NCI-H1092 treated with DMSO at 0.1 percent for 48 hours (cell line): ENCODE measurements around the gene PCGF6.
A peak's percentile ranks its signal among the peaks of the same experiment; 100 is the strongest.
"Not testable (repeated sequence)": the region's sequence is repeated elsewhere in the genome, so short reads cannot be mapped to it uniquely, and the experiment has no call there.

Source experiments
- DNase-seq: peaks from one replicate; lab custom pipeline; 2025; lab: John Stamatoyannopoulos, UW

Gene PCGF6

DNA sequence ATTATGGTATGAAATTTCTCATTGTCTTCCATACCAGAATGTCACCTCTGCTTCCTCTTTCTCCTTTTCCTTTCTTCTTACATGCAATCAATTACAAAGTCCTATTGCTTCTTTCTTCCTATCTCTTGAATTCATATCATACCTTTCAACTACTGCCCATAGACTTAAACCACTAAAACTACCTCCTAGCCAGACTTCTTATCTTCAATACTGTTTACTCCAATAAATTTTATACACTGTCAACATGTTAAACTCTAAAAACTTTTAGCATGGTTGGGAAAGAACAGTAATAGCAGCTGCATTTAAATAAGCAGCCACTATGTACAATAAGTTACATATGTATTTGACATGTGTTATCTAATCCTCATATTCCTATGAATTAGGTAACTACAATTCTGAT, 34.9 kb downstream of the PCGF6 start:
- no peak for DNase-seq

DNA sequence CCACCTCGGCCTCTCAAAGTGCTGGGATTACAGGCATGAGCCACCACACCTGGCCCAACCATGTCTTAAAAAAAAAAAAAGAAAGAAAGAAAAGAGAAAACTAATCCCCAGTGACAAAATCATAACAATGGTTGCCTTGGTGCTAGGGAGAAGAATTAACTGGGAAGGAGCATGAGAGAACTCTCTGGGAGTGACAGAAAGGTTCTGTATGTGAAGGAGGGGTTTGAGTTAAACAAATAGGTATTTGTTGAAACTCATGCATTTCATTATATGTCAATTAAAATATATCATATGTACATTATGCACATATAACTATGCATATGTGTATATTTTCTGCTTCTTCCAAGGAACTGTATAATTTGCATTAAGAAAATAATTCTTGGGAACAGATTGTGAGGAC, 40.7 kb downstream of the PCGF6 start:
- no peak for DNase-seq

DNA sequence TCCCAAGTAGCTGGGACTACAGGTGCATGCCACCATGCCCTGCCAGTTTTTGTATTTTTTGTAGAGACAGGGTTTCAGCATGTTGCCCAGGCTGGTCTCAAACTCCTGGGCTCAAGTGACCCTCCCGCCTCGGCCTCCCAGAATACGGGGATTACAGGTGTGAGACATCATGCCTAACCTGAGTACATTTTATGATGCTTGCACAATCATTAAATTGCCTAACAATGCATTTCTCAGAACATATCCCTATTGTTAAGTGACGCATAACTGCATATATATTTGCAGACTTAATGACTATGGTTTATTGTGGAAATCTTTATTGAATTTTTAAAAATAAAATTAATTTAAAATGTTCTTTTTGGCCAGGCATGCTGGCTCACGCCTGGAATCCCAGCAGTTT, 43.3 kb downstream of the PCGF6 start:
- no peak for DNase-seq

DNA sequence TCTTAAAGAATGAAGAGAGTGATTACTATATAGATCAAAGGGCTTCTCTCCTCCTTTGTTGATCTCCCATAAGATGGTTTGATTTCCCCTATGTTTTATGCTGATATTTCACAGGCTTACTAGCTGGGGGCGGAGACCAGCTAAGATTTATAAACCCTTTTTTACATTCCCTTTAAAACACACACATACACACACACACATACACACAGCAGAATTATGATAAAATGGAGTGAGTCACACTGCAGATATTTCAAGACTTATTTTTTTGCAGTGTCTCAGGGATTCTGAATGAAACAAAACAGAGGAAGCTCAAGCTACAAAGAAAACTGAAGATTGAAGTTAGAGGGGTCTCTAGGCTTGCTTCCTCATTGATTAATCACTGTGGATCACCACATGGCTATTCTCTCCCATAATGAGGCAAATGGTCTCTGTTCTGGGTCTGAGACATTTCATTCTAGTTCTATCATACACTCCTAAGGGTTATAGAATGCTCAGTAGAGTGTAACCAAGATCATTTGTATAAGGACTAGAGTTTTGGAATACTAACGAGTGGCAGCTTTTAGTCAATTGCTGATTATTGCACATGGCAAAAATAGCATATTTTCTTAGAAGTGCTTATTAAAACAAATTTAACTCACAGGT, 55.4 kb downstream of the PCGF6 start:
- no peak for DNase-seq

DNA sequence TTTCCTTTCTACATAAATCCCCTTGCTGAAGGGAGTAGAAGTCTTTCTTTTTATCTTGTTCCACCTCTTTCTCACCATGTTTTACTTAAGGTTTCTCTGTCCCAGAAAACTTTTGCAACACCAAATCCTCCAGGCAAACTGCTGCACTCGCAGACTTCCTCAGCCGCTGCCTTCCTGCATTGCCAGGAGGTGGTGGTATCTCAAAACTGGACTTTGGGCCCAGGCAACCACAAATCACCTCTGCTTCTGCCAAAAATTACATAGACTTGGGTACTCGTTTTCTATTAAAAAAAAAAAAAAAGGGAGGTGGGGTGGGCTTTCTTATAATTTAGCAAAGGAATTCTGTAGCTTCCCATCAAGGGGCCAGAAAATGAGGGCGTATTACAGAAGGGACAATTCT, 59.4 kb downstream of the PCGF6 start:
- DNase-seq: no peak

DNA sequence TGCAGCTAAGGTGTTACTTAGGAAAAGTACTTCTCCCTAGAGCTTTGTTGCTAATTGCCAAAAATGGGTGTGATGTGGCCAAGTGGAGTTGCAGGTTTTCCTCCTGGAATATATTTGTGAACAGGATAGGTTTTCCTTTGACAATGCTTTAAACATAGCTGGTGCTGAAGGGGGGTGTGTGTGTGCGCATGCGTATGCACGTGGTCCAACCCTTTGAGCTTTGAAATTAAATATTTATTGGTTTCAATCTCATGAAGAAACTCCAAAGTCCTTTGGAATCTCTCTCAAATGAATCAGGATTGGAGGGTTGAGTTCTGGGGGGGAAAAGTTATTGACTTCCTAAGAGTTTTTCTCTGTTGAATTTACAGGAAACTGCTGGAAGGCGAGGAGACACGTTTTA, 62.9 kb downstream of the PCGF6 start:
- no peak for DNase-seq

DNA sequence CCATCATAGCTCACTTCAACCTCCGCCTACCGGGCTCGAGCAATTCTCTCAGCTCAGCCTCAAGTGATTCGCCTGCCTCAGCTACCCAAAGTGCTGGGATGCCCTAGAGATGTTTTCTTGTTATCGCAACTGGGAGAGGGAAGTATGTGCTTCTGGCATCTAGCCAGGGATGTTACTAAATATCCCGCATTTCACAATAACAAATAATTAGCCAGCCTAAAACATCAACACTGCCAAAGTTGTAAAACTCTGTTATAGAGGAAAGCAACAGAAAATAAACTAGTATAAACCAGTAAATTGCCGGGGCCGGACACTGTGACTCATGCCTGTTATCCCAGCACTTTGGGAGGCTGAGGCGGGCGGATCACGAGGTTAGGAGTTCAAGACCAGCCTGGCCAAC, 66.8 kb downstream of the PCGF6 start:
- no peak for DNase-seq

DNA sequence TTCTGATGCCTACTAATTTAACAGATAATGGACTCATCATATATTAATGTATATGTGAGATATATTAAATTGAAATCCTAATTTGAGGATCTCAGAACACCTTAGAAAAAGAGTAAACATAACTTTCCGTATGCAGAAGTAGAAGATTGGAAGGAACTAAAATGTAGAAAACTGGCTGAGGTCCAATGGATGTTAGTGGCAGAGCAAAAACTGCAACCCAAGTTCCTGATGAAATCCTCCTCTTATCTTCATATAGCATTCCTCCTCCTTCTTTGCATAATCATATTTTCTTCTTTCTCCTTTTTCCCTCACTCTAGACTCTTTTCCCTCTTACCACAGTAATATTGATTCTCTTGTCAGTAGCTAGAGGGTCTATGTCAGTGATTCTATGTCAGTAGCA, 68.0 kb downstream of the PCGF6 start:
- DNase-seq: no peak

DNA sequence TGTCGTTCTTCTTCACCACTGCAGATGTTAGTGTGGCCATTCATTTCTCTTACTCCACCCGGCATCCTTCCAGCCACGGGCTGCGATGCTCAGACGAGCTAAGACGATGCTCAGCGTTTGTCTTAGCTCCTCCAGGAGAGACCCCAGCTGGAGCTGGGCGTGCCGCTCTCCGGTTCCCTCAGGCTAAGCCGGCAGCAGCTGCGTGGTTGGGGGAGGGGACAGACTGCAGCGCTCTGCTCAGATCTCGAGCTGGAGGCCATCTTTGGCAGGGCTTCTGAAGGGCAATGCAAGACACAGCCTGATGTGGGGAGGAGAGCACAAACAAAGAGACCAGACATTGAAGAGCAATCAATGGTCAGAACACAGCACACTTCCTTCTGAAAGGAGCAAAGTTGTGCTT, 69.2 kb downstream of the PCGF6 start:
- DNase-seq: peak; percentile 80

DNA sequence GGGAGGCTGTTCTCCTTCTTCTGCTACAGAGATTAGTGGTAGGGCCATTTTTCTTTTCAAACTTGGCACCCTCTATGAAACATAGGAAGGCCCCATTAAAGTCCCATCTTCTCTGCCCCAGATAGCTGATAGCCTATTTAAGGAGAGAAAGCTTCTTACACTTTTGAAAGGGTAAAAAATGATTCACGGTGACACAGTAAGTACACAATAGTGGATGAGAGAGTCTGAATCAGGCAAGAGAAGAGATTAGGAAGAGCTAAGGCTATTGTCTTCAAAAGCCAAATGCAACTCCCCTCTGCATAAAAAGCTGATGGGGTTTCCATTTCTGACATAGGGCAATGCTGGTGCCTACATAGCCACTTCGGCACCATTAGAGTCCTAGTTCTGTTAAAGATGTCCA, 70.4 kb downstream of the PCGF6 start:
- DNase-seq: no peak

DNA sequence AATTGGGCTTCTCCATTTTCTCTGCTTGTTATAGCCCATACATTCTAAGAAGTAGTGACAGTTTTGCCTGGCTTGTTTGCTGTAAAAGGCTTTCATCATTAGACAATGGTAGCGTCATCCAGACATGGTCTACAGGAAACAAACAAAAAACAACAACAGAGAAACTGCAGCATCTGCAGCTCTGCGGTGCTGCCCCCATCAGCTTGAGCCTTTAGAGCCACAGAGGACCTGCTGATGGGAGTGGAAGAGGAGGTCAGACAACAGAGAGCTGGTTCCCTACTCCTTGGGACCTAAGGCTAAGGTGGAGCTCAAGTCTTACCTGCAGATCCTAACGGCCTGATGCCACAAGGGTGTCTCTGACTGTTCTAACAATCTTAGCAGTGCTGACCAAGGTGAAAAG, 70.9 kb downstream of the PCGF6 start:
- peak; percentile 6 for DNase-seq

DNA sequence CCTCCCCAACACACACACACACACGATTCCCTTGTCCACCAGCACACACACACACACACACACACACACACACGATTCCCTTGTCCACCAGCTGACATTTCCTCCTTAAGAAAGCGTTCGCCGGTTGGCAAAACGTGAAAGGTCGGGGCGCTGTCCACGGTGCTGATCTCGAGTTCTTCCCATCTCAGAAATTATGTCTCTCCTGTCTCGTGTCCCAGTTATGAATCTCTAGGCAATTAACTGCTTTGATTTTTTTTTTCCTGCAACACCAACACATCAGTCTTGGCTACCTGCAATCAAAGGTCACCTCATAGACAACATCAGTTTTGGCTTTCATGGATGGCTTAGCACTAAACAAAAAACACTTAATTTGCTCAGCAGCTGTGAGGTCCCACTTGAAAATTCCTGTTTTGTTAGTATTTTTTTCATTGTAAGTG, 72.1 kb downstream of the PCGF6 start:
- DNase-seq: no peak

DNA sequence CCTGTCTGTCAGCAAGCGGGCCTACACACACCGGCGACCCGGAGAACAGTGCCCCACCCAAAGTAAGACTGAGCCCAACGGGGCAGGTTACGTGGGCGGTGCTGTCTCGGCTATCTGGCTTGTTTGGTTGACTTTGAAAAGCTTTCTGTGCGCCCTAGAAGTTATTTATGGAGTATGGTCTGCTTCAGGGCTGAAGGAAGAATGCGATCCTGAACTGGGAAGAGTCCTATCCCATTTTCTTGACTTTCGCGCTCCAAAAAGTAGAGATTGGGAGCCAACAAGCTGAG, 72.5 kb downstream of the PCGF6 start:
- no peak for DNase-seq

DNA sequence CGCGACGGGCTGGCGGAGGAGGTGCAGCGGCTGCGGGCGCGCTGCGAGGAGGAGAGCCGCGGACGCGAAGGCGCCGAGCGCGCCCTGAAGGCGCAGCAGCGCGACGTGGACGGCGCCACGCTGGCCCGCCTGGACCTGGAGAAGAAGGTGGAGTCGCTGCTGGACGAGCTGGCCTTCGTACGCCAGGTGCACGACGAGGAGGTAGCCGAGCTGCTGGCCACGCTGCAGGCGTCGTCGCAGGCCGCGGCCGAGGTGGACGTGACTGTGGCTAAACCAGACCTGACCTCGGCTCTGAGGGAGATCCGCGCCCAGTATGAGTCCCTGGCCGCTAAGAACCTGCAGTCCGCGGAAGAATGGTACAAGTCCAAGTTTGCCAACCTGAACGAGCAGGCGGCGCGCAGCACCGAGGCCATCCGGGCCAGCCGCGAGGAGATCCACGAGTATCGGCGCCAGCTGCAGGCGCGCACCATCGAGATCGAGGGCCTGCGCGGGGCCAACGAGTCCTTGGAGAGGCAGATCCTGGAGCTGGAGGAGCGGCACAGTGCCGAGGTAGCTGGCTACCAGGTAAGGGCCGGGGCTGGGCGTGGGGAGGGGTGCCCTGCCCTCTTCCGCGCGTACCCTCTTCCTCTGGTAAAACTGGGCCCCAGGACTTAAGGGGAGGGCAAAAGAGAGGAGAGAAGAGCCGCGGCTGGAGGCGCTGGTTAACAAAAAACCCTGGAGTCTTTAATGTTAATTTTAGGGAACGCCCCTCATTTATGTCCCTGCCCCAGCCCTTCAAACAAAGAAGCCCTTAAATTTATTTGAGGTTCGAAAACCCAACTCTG, 73.0 kb downstream of the PCGF6 start:
- DNase-seq: peak; percentile 46

DNA sequence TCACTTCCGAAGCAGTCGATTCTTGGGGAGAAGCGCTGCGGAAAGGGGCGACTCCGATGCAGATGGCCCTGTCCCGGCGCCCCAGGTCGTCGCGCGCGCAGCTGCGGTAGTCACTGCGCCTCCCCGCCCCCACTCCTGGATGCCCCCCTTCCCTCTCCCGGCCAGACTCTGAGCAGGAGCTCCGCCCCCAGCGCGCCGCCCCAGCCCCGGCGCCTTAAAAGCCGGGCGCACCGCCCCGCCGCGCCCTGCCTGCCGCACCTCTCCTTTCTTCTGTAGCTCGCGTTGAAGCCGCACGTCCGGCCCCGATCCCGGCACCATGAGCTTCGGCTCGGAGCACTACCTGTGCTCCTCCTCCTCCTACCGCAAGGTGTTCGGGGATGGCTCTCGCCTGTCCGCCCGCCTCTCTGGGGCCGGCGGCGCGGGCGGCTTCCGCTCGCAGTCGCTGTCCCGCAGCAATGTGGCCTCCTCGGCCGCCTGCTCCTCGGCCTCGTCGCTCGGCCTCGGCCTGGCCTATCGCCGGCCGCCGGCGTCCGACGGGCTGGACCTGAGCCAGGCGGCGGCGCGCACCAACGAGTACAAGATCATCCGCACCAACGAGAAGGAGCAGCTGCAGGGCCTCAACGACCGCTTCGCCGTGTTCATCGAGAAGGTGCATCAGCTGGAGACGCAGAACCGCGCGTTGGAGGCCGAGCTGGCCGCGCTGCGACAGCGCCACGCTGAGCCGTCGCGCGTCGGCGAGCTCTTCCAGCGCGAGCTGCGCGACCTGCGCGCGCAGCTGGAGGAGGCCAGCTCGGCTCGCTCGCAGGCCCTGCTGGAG, 73.8 kb downstream of the PCGF6 start, which contains the start of gene INA:
Gene INA (plus strand): TSS at position 243 of the 817 bp plus-strand sequence. CDS start 74 bp downstream, at position 317.
- DNase-seq: peak; percentile 78

DNA sequence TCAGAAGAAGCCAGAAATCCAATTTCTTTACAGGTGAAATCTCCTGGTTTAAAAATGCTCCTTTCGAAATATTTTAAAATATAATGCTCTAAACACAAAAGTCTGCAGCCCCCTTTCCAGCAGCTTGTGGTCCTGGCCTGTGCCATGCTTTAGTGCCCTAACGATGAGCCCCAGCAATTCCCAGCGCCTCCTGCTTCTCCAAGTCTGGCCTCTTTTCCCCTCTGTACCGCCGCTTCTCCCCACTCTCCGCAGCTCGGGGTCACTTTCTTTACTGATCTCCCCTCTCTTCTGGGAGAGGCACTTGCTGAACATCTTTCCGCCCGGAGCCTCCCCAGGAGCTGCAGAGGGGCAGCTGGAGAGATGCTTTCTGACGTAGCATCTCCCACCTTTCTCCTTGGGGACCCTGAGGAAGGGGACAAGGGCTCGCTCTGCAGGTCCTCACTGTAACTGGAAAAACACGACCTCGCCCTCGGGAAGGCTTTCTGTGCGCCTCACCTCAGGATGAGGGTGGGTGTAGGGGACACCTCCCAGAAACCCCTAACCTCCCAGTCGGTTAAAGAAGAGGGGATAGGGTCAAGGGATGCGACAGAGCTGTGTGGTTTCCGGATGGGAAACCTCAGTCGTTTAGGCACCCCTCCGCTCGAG, 74.6 kb downstream of the PCGF6 start:
- DNase-seq: no peak

DNA sequence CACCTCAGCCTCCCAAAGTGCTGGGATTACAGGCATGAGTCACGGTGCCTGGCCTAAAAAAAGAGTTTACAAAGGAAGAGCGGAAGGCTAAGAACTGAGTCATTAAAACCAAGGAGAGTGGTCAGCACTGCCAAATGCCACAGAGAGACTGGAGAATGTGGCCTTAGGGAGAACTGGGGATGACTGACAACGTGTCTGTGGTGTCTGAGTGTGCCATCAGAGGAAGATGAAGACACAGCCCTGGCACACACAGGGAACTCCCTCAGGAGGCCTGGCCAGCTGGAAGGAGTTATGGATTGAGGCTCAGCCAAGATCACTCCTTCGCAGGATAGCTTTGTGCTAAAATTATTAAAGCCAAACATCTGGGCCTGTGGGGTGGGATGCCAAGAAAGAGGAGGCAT, 77.9 kb downstream of the PCGF6 start:
- DNase-seq: no peak

DNA sequence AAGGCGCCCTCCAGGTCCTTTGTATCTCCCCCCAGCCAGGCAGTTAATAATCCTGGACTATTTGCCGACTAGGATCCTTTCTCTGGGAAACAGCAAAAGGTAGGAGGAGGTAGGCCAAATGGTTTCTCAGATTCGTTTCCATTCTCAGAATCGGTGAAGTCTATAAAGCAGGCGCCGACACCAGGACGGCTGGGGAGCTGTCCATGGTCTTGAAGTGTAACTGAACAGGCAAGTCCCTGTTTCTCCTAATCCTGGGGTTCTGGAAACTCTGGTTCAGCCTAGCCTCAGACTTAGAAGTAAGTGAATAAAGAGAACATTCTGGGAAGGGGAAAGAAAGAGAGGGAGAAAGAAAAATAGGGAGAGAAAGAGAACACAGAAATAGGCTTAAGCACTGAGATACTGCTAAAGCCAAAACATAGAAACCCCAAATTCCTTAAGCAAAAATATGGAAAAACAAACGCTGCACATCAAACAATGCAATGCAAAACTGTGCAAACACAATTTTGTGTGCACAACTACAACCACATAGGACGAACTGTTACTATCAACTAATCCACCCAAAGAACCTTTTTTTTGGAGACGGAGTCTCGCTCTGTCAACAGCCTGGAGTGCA, 85.1 kb downstream of the PCGF6 start:
- DNase-seq: no peak

DNA sequence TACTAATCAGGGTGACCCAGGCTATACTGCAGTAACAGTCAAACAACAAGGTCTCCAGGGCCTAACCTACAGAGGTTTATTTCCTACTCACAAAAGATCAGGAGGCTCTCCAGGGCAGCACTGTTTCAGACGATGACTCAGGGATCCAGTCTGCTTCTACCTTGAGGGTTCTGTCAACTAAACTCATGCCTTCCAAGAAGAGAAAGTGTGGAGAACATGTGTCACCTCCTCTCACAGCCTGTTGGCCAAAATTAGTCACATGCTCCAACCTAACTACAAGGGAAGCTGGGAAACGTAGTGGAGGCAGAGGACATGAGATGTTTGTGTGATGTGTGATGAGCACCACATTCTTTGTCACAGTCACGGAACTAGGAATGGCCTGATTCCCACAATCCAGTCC, 88.7 kb downstream of the PCGF6 start:
- no peak for DNase-seq

DNA sequence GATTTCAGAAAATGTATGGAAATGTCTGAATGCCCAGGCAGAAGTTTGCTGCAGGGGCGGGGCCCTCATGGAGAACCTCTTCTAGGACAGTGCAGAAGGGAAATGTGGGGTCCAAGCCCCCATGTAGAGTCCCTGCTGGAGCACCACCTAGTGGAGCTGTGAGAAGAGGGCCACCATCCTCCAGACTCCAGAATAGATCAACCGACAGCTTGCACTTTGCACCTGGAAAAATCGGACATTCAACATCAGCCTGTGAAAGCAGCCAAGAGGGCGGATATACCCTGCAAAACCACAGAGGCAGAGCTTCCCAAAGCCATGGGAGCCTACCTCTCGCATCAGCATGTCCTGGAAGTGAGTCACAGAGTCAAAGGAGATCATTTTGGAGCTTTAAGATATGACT, 91.0 kb downstream of the PCGF6 start:
- no peak for DNase-seq

DNA sequence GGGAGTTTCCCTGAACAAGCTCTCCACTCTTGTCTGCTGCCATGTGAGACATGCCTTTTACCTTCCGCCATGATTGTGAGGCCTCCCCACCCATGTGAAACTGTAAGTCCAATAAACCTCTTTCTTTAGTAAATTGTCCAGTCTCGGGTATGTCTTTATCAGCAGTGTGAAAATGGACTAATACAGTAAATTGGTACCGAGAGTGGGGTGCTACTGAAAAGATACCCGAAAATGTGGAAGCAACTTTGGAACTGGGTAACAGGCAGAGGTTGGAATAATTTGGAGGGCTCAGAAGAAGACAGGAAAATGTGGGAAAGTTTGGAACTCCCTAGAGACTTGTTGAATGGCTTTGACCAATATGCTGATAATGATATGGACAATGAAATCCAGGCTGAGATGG, 92.0 kb downstream of the PCGF6 start:
- DNase-seq: not testable (repeated sequence)

DNA sequence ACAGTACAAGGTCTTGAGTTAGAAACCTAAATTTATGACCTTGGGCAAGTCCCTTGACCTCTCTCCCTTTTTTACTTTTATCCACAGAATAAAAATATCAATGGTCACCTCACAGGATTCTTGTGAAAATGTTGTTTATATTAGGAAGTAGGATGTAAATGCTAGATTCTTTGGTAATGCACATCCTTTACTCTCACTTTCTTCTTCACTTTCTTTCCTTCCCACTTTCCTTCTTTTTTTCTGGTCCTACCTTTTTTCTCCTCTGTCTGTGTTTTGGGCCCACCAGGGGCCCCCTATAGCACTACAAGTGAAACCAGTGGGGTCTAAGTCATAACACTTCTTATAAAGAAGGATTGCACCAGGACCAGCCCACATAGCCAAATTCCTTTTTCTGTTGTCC, 93.1 kb downstream of the PCGF6 start:
- DNase-seq: no peak
